ENCODE data around the gene FBRSL1. TPM values are rescaled to one million over a fixed set of nuclear protein-coding genes. Genes with fewer than 3 reads are reported as not detected.

Gene FBRSL1
- polyA plus RNA-seq, 1 of the 3 experiments (the other 2 are of a cell fraction) = 5.5 TPM

DNA sequence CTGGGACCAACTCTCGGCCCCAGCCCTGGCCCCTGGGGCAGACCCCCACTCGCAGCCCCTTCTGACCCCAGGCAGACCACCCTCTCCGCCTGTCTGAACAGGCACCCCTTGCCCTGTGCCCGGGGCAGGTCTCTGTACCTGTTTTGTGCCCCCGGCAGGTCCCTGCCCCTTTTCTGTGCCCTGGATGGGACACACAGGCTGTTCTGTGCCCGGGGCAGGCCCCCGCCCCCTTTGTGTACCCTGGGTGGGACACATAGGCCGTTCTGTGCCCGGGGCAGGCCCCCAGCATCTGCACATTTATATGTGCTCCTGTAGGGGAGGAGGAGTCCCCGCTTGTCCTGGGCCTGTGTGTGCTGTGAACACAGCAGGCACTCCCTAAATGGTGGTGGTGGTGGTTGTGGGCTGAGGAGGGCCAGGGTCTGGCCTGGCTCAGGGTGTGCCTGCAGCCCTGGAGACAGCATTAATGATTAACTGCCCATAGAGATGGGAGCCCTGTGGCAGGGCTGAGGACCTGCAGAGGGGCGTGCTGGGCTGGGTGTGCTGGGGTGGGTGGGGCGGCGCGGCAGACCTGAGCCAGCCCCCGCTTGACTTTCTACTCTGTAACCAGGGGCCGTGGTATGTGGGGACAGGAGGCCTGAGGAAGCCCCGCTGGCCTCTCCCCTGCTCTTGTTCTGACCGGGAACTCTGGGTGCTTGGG is 3.7 kb downstream of the FBRSL1 start:
- H3K9ac ChIP-seq = no peak overlapping the region
- H3K27ac ChIP-seq (ENCODE audit: low read depth in 2 of 2, low read length in 1 of 2) = no peak overlapping the region; a peak in 1 of 4 replicates
- no peak overlapping the region for H3K4me2 ChIP-seq
- peaks cover 0 to 4% of the 10 kb centered on the region in 2 experiments for H3K36me3 ChIP-seq (replicated peaks in 1 of 2; ENCODE audit: control insufficient read depth in 1 of 2, insufficient read depth in 2 of 2, low read length in 1 of 2)
- no peaks in the 10 kb centered on the region for H3K9me3 ChIP-seq
- CTCF ChIA-PET = no interaction called here
- H3K79me2 ChIP-seq (ENCODE audit: insufficient read depth) = peaks cover 80% of the 10 kb centered on the region
- no peak for DNase-seq
- peaks cover 0 to 51% of the 10 kb centered on the region in 2 experiments; a peak in 1 of 4 replicates for H3K4me1 ChIP-seq (ENCODE audit: control insufficient read depth in 1 of 2, insufficient read depth in 2 of 2, low read depth in 1 of 2, low read length in 1 of 2)
- POLR2A ChIA-PET = no interaction called here
- H3F3A ChIP-seq (replicated peaks; ENCODE audit: insufficient read depth) = no peaks in the 10 kb centered on the region
- H3K27me3 ChIP-seq (ENCODE audit: insufficient read depth) = no peaks in the 10 kb centered on the region
- H4K20me1 ChIP-seq (ENCODE audit: insufficient read depth) = peaks cover 80% of the 10 kb centered on the region
- no peak overlapping the region for H2AFZ ChIP-seq (ENCODE audit: low read depth)
- no peak overlapping the region for H3K4me3 ChIP-seq (ENCODE audit: low read depth in 2 of 2, low read length in 1 of 2)
- no peaks in the 10 kb centered on the region for H3K9me2 ChIP-seq
- 89% methylated on average over 6 of the region's 18 CpGs for WGBS (ENCODE audit: low lambda C conversion rate)
- TF ChIP-seq MEF2A (IDR thresholded peaks at IDR 0.05; ENCODE audit: borderline replicate concordance, low read depth) = no peak
- TF ChIP-seq, protein P1, sequence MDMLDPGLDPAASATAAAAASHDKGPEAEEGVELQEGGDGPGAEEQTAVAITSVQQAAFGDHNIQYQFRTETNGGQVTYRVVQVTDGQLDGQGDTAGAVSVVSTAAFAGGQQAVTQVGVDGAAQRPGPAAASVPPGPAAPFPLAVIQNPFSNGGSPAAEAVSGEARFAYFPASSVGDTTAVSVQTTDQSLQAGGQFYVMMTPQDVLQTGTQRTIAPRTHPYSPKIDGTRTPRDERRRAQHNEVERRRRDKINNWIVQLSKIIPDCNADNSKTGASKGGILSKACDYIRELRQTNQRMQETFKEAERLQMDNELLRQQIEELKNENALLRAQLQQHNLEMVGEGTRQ (IDR thresholded peaks at IDR 0.05; ENCODE audit: borderline replicate concordance, low read depth, low read length) = no peak
- no peak for TF ChIP-seq GABPA (IDR thresholded peaks at IDR 0.05; ENCODE audit: low read depth)
- no peak for TF ChIP-seq FOSL2 (IDR thresholded peaks at IDR 0.05; ENCODE audit: borderline replicate concordance, low read depth)
- TF ChIP-seq, protein P2, sequence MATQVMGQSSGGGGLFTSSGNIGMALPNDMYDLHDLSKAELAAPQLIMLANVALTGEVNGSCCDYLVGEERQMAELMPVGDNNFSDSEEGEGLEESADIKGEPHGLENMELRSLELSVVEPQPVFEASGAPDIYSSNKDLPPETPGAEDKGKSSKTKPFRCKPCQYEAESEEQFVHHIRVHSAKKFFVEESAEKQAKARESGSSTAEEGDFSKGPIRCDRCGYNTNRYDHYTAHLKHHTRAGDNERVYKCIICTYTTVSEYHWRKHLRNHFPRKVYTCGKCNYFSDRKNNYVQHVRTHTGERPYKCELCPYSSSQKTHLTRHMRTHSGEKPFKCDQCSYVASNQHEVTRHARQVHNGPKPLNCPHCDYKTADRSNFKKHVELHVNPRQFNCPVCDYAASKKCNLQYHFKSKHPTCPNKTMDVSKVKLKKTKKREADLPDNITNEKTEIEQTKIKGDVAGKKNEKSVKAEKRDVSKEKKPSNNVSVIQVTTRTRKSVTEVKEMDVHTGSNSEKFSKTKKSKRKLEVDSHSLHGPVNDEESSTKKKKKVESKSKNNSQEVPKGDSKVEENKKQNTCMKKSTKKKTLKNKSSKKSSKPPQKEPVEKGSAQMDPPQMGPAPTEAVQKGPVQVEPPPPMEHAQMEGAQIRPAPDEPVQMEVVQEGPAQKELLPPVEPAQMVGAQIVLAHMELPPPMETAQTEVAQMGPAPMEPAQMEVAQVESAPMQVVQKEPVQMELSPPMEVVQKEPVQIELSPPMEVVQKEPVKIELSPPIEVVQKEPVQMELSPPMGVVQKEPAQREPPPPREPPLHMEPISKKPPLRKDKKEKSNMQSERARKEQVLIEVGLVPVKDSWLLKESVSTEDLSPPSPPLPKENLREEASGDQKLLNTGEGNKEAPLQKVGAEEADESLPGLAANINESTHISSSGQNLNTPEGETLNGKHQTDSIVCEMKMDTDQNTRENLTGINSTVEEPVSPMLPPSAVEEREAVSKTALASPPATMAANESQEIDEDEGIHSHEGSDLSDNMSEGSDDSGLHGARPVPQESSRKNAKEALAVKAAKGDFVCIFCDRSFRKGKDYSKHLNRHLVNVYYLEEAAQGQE (IDR thresholded peaks at IDR 0.05; ENCODE audit: low read depth, low read length) = no peak

DNA sequence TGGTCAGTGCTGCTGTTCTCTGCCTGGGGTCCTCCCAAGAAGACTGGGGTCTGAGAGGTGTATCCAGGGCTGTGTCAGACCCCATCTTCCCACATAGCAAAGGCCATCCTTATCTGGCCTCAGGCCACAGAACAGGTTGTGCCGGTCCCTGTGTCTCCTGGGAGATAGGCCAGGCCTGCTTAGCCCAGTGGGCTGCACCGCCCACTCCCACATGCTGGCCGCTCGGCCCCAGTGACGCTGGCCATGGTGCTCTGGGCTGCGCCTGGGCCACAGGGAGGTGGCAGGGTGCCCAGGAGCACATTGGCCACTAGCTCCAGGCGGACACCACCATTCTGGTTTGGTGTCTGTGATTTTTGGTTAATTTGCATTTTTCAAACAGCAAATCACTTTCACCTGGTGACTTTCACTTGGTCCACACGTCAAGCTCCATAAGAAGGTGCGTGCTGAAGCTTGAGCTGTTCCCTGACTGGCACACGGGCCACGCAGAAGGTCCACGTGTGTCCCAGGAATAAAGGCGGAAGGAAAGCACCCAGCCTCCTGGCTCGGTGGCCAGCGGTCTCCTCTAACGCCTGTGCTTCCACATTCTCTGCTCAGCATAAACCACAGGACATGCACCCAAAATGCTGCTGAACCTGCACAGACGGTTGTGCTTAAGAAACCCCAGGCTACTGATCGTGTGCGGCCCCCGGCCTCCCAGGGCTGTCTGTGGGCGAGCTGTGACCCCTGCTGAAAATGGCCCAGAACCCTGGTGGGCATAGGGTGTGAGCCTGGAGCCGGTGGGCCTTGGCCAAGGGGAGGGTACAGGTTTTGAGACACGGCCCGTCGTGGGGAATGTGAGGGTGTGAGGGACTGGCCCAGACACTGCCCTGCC is 4.6 kb downstream of the FBRSL1 start:
- H3K36me3 ChIP-seq (replicated peaks in 1 of 2; ENCODE audit: control insufficient read depth in 1 of 2, insufficient read depth in 2 of 2, low read length in 1 of 2) = peaks cover 0 to 4% of the 10 kb centered on the region in 2 experiments
- POLR2A ChIA-PET = no interaction called here
- CTCF ChIA-PET = no interaction called here

More for the DNA sequence above, 4.6 kb downstream of the FBRSL1 start:
- Histone ChIP-seq H3K4me3 (ENCODE audit: low read depth in 2 of 2, low read length in 1 of 2) (no peak overlapping the region), H3K4me2 (no peak overlapping the region), H3K4me1 (ENCODE audit: control insufficient read depth in 1 of 2, insufficient read depth in 2 of 2, low read depth in 1 of 2, low read length in 1 of 2) (peaks cover 0 to 49% of the 10 kb centered on the region in 2 experiments; a peak in 1 of 4 replicates), H3K9me3 (no peaks in the 10 kb centered on the region), H3K9ac (no peak overlapping the region), H2AFZ (ENCODE audit: low read depth) (no peak overlapping the region), H3K27ac (ENCODE audit: low read depth in 2 of 2, low read length in 1 of 2) (no peak overlapping the region; a peak in 1 of 4 replicates), H3K9me2 (no peaks in the 10 kb centered on the region), H3K27me3 (ENCODE audit: insufficient read depth) (no peaks in the 10 kb centered on the region), H3K79me2 (ENCODE audit: insufficient read depth) (peaks cover 88% of the 10 kb centered on the region), H3F3A (replicated peaks; ENCODE audit: insufficient read depth) (no peaks in the 10 kb centered on the region), H4K20me1 (ENCODE audit: insufficient read depth) (peaks cover 89% of the 10 kb centered on the region)
- no peak for TF ChIP-seq TCF12 (IDR thresholded peaks at IDR 0.05)
- TF ChIP-seq, protein P2 (IDR thresholded peaks at IDR 0.05; ENCODE audit: low read depth, low read length) = peak; percentile 63; the same call in 1 of the 2 replicates
- no peak for DNase-seq
- 100% methylated on average over 9 of the region's 25 CpGs for WGBS (ENCODE audit: low lambda C conversion rate)

Measured in SK-N-SH (cell line).